Measurements from ENCODE around the gene IFT88. TPM values are rescaled to one million over a fixed set of nuclear protein-coding genes. Genes with fewer than 3 reads are reported as not detected.
"Not testable (repeated sequence)": the region's sequence is repeated elsewhere in the genome, so short reads cannot be mapped to it uniquely, and the experiment has no call there.

The IFT88 gene
- total RNA-seq, 2 experiments from 2014 or later = 6.3 to 7.4 TPM

DNA sequence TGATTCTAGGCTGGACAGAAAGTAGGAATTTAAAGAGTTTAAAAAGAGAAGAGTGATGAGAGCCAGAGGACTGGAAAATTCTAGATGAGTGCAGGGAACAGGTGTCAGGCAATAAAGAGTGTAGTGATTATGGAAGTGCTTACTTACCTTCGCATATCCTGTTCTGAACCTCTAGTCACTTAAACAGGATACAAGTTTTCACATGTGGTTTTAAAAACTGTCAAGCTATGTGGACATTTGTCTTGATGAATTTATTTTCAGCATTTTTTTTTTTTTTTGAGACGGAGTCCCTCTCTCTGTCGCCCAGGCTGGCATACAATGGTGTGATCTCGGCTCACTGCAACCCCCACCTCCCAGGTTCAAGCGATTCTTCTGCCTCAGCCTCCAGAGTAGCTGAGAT is 102.2 kb downstream of the IFT88 start:
- Mint-ChIP-seq H3K9me3 (no peaks in the 10 kb centered on the region), H3K36me3 (ENCODE audit: low read depth) (no peaks in the 10 kb centered on the region), H3K27ac (no peak overlapping the region), H3K4me3 (no peak overlapping the region), H3K27me3 (no peaks in the 10 kb centered on the region), H3K4me1 (no peaks in the 10 kb centered on the region)
- DNase-seq = no peak
- ChIA-PET POLR2A (no interaction called here), CTCF (interaction anchor here (0.6 kb wide), 1 partner anchor 244 kb away, joined by 3 read pairs; no protein-coding TSS in a partner anchor)

DNA sequence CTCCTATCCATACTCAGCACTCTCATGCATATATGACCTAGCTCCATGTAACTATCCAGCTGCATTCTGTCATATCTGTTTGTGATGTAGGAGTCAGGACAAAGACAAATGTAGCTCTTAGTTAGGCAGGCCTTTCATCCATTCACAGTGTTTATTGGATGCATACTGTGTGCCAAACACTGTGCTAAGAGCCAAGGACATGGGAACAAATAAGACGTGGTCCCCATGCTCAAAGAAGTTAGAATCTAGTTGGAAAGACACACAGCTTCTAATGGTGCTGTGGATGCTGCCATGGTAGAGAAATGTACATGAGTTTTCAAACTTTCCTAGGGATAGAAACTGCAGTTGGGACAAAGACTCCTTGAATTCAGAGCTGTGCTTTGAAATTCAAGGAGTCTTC is 104.8 kb downstream of the IFT88 start:
- no peak for DNase-seq
- Mint-ChIP-seq H3K4me1 (no peaks in the 10 kb centered on the region), H3K27me3 (no peaks in the 10 kb centered on the region), H3K4me3 (no peak overlapping the region), H3K36me3 (ENCODE audit: low read depth) (no peaks in the 10 kb centered on the region), H3K9me3 (no peaks in the 10 kb centered on the region), H3K27ac (no peak overlapping the region)
- CTCF ChIA-PET = interaction anchor here (1.2 kb wide), 1 partner anchor 9 kb away, joined by 4 read pairs; no protein-coding TSS in a partner anchor
- POLR2A ChIA-PET = no interaction called here

DNA sequence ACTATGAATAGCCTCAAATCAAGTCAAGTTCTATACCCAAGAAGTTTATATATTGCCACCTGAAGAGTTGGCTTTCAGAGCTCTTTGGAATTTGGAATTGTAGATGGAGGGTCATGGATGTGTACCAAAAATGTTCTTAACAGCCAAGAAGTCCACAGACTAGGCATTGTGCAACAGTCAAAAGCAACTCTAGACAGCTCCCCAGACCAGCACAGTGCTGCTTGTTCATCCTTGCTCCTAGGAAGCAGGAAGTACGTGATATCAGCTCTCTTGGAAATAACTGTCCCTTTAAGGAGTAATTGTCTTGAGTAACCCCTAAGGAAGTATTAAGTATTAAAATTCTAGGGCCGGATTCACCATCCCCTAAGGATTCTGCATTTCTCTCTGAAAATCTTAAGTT is 105.8 kb downstream of the IFT88 start:
- ChIA-PET POLR2A (no interaction called here), CTCF (no interaction called here)
- H3K9me3 Mint-ChIP-seq = no peaks in the 10 kb centered on the region
- H3K27me3 Mint-ChIP-seq = no peaks in the 10 kb centered on the region
- no peak for DNase-seq
- H3K36me3 Mint-ChIP-seq (ENCODE audit: low read depth) = no peaks in the 10 kb centered on the region
- H3K4me3 Mint-ChIP-seq = no peak overlapping the region
- H3K27ac Mint-ChIP-seq = no peak overlapping the region
- no peaks in the 10 kb centered on the region for H3K4me1 Mint-ChIP-seq

DNA sequence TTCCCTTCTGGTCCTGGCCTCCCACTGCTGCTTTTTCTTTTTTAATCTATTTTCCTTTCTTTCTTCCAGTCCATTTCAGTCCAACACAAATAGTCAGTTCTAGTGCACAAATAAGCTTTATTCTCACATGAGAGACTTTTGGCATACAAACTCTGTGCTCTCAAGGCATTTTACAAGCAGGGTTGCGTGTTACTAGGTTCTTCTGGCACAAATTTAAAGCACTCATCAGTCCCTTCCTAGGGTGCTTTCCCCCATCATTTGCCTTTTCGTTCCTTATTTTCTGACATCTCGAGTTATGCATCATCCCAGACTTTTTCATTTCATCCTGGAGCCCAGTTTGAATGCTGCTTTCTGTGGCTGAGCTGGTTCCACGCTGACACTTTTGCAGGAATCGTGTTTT is 106.8 kb downstream of the IFT88 start:
- H3K27ac Mint-ChIP-seq = no peak overlapping the region
- CTCF ChIA-PET = no interaction called here
- DNase-seq = no peak
- no peaks in the 10 kb centered on the region for H3K4me1 Mint-ChIP-seq
- H3K9me3 Mint-ChIP-seq = no peaks in the 10 kb centered on the region
- H3K36me3 Mint-ChIP-seq (ENCODE audit: low read depth) = no peaks in the 10 kb centered on the region
- POLR2A ChIA-PET = no interaction called here
- no peak overlapping the region for H3K4me3 Mint-ChIP-seq
- H3K27me3 Mint-ChIP-seq = no peaks in the 10 kb centered on the region

DNA sequence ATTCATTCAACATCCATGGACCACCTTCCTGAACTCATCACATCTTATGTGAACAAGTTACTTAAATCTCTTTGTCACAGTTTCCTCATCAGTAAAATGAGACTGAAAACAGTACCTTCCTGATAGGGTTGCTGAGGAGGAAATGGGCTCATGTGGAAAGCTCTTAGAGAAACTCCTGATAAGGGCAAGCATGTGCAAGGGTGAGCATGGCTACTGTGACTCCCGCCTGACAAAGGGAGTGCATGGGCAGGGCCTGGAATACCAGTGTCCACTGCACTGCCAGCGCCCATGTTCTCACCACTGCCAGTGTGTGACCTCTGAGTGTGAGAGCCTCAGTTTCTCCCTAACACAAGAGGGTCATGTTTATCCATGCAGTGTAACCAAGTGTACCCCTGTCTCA is 109.3 kb downstream of the IFT88 start:
- Mint-ChIP-seq H3K4me1 (no peaks in the 10 kb centered on the region), H3K27ac (no peak overlapping the region), H3K27me3 (no peaks in the 10 kb centered on the region), H3K9me3 (no peaks in the 10 kb centered on the region), H3K36me3 (ENCODE audit: low read depth) (no peaks in the 10 kb centered on the region), H3K4me3 (no peak overlapping the region)
- POLR2A ChIA-PET = no interaction called here
- DNase-seq = no peak
- CTCF ChIA-PET = no interaction called here

DNA sequence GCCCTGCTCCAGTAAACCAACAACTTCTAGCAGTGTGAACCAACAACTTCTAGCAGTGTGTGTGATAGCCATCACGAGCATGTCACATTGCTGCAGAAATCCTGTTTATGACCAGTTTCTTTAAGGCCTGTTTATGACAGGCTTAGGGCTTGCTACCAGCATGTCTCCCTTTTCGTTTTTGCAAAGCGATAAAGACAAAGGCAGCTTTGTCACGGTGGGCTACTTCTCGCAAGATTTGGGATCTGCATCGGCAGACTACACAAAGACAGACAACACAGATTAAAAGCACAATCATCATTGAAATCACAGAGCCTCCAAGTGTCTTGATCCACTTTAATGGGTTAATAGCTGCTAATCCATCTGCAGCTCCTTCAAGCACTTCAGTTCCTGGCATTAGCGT is 111.6 kb downstream of the IFT88 start:
- H3K27ac Mint-ChIP-seq; H3K27me3 Mint-ChIP-seq; H3K9me3 Mint-ChIP-seq; H3K36me3 Mint-ChIP-seq (ENCODE audit: low read depth); DNase-seq; POLR2A ChIA-PET; H3K4me3 Mint-ChIP-seq; H3K4me1 Mint-ChIP-seq: not testable (repeated sequence)
- CTCF ChIA-PET = interaction anchor here (1.2 kb wide), 1 partner anchor 25 kb away, joined by 4 read pairs; the partner anchor contains the start of gene IL17D

DNA sequence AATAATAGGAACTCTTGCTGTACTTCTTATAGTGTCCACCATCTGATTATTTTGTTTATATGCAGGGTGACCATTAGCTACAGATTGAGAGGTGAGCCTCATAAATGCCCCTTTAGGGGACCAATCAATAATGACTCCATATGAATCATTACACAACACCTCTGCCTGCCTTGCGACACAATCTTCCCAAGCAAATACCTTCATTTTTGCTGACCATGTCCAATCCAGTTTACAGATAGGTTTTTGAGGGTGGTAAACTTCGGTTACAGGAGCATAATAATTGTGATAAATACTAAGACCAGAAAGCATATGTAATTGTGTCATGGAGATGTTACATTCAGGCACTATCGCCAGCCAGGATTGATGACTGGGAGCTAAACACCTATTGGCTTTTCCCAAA is 112.9 kb downstream of the IFT88 start:
- Mint-ChIP-seq H3K4me1 (no peaks in the 10 kb centered on the region), H3K27me3 (no peaks in the 10 kb centered on the region), H3K36me3 (ENCODE audit: low read depth) (no peaks in the 10 kb centered on the region), H3K4me3 (no peak overlapping the region), H3K27ac (no peak overlapping the region), H3K9me3 (no peaks in the 10 kb centered on the region)
- ChIA-PET CTCF (interaction anchor here (1.9 kb wide), 1 partner anchor 9 kb away, joined by 4 read pairs; no protein-coding TSS in a partner anchor), POLR2A (no interaction called here)
- no peak for DNase-seq

DNA sequence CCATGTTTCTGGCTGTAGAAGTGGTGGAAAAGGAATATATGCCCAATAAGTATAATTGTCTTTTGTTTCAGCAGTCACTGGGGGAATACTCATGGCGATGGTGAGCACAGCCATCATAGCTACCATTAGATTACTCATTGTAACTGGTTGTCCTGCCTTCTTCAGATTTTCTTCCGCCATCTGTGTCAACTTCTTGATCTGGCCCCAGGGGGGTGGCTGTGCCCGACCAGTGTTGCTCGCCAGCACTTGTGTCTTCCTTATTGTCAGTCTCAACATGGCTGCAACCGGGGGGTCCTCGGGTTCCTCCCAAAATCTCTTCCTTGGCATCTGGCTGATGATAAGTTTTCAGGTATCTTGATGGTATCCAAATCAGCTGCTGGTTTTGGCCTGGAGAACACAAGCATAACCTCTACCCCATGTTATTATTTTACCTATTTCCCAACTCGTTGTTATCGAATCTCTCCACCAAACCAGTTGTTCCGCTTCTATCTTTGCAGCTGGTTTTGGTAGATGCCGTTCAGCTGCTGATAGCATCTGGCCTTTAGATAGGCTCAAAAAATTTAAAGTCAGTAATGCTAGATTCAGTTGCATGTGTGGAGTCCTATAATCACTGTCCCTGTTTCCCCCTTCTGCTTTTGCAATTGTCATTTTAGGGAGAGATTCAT is 113.6 kb downstream of the IFT88 start:
- CTCF ChIA-PET = interaction anchor here (1.9 kb wide), 1 partner anchor 9 kb away, joined by 4 read pairs; no protein-coding TSS in a partner anchor
- Mint-ChIP-seq H3K4me1 (no peaks in the 10 kb centered on the region), H3K27ac (no peak overlapping the region), H3K36me3 (ENCODE audit: low read depth) (no peaks in the 10 kb centered on the region), H3K4me3 (no peak overlapping the region), H3K9me3 (no peaks in the 10 kb centered on the region), H3K27me3 (no peaks in the 10 kb centered on the region)
- DNase-seq = no peak
- POLR2A ChIA-PET = no interaction called here

DNA sequence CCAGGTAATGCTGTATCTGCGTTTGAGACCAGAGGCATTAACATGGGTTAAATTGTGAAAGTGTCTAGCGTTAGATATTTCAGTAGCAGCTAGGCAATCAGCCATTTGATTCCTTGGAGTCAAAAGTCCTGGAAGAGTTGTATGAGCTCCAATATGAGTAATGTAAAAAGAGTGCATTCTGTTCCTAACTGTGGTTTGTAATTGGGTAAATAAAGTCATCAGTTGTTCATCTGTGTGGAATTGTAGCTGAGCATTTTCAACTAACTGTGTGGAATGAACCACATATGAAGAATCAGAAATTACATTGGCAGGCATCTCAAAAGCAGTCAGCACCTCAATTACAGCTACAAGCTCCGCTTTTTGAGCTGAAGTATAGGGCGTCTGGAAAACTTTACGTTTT is 114.5 kb downstream of the IFT88 start:
- H3K27me3 Mint-ChIP-seq; H3K4me3 Mint-ChIP-seq; H3K27ac Mint-ChIP-seq; H3K4me1 Mint-ChIP-seq; DNase-seq; H3K36me3 Mint-ChIP-seq (ENCODE audit: low read depth); POLR2A ChIA-PET; H3K9me3 Mint-ChIP-seq: not testable (repeated sequence)
- CTCF ChIA-PET = interaction anchor here (1.9 kb wide), 1 partner anchor 10 kb away, joined by 4 read pairs; no protein-coding TSS in a partner anchor

DNA sequence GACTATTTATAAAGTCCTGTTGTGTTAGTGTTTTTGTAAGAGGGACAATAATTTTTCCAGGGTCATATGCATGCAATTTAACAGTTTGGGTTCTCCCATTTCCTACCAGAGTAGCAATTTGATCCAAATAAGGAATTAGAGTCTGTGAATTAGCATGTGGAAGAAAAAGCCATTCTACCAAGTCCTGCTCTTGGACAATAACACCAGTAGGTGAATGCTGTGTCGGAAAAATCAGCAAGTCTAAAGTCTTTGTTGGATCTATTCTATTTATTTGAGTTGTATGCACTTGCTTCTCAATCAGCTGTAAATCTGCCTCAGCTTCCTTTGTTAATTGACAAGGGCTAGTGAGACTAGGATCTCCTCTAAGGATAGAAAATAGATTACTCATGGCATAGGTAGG is 115.1 kb downstream of the IFT88 start:
- DNase-seq = no peak
- Mint-ChIP-seq H3K9me3 (no peaks in the 10 kb centered on the region), H3K36me3 (ENCODE audit: low read depth) (no peaks in the 10 kb centered on the region), H3K27ac (no peak overlapping the region), H3K4me1 (no peaks in the 10 kb centered on the region), H3K27me3 (no peaks in the 10 kb centered on the region), H3K4me3 (no peak overlapping the region)
- POLR2A ChIA-PET = no interaction called here
- CTCF ChIA-PET = no interaction called here

DNA sequence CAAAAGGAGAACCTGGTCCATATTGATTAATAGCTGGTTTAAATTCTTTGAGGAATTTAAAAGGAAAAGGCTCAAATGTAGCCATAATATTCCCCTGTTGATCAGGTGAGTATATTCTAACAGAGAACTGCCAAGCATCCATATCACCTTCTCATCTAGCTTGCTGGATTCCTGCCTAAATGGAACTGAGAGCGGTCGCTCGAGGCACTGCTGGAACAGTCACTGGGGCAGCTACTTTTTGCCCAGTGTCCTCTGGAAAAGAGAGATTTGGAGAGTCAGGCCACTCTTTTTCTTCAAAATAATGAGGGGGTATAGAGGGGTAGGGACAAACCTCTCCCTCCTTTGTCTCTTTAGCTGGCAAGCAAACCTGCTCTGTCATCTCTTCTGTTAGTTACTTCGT is 117.1 kb downstream of the IFT88 start:
- ChIA-PET CTCF (interaction anchor here (0.8 to 1.2 kb wide), 2 partner anchors 18 to 116 kb away, joined by 3 read pairs; no protein-coding TSS in a partner anchor), POLR2A (no interaction called here)
- H3K4me1 Mint-ChIP-seq = no peaks in the 10 kb centered on the region
- no peaks in the 10 kb centered on the region for H3K9me3 Mint-ChIP-seq
- no peaks in the 10 kb centered on the region for H3K27me3 Mint-ChIP-seq
- H3K4me3 Mint-ChIP-seq = no peak overlapping the region
- H3K27ac Mint-ChIP-seq = no peak overlapping the region
- DNase-seq = no peak
- no peaks in the 10 kb centered on the region for H3K36me3 Mint-ChIP-seq (ENCODE audit: low read depth)

DNA sequence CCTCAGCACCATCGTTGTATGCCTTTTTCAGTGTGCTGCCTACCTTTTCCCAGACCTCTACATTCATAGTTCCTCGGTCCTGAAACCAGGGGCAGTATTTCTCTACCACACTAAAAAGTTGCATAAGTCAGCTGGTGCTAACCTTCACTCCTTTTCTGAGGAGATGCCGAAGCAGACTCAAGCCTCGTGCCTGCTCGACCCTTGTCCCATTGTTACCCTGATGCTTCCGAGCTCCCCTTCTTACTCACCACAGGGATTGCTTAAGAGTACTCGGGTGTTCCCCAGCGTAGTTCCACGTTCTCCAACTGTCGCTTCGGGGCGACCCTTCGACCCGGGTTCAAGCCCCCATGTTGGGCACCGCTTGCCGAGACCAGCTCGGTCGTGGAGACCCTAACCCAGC is 117.6 kb downstream of the IFT88 start:
- Mint-ChIP-seq H3K4me3 (no peak overlapping the region), H3K36me3 (ENCODE audit: low read depth) (no peaks in the 10 kb centered on the region), H3K27me3 (no peaks in the 10 kb centered on the region), H3K4me1 (no peaks in the 10 kb centered on the region), H3K27ac (no peak overlapping the region), H3K9me3 (no peaks in the 10 kb centered on the region)
- no peak for DNase-seq
- ChIA-PET CTCF (interaction anchor here (0.8 to 1.2 kb wide), 2 partner anchors 17 to 116 kb away, joined by 3 read pairs; no protein-coding TSS in a partner anchor), POLR2A (no interaction called here)

DNA sequence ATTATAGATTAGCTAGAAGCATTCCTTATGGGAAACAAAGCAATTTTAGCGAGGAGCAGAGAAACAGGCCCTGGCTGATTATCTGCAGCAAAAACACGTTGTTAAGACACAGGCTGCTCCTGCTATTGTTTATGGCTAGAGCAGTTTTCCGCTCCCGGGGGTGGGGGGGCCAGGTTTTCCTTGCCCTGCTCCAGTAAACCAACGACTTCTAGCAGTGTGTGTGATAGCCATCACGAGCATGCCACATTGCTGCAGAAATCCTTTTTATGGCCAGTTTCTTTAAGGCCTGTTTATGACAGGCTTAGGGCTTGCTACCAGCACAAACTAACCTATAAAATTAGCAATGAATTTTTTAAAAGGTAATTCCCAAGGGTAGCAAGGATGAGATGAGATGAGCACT is 118.1 kb downstream of the IFT88 start:
- ChIA-PET POLR2A (no interaction called here), CTCF (no interaction called here)
- no peak for DNase-seq
- no peak overlapping the region for H3K27ac Mint-ChIP-seq
- no peaks in the 10 kb centered on the region for H3K27me3 Mint-ChIP-seq
- no peaks in the 10 kb centered on the region for H3K9me3 Mint-ChIP-seq
- no peak overlapping the region for H3K4me3 Mint-ChIP-seq
- no peaks in the 10 kb centered on the region for H3K4me1 Mint-ChIP-seq
- no peaks in the 10 kb centered on the region for H3K36me3 Mint-ChIP-seq (ENCODE audit: low read depth)

DNA sequence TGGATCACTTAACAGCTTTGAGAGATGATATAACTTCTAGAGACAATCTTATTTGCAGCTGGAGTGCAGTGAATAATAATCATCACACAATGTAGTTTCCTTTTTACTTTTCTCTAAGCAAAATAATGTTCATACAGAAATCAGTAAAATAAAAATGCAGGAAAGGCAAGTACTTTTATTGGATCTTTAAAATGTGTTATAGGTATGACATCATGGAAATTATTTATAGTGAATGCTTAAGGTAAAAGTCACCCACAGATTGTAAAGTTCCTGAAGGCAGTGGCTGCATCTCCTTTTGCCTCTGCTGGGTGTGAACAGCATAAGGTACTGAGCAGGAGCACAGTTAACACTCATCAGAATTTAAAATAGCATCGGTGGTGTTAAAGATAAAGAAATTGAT is 119.2 kb downstream of the IFT88 start:
- Mint-ChIP-seq H3K27ac (no peak overlapping the region), H3K9me3 (no peaks in the 10 kb centered on the region), H3K36me3 (ENCODE audit: low read depth) (no peaks in the 10 kb centered on the region), H3K4me3 (no peak overlapping the region), H3K4me1 (no peaks in the 10 kb centered on the region), H3K27me3 (no peaks in the 10 kb centered on the region)
- POLR2A ChIA-PET = no interaction called here
- no peak for DNase-seq
- CTCF ChIA-PET = interaction anchor here (0.7 kb wide), 1 partner anchor 18 kb away, joined by 3 read pairs; the partner anchor contains the start of gene IL17D

Measured in activated CD4-positive, alpha-beta T cell treated with anti-CD3 and anti-CD28 coated beads, Interleukin-2, amount 10 ng/mL, durations not matched to agents 7 days and 5 days (primary cell).